Fibroblast of mammary gland (primary cell): Measurements from ENCODE around the gene RBL1.

Experiments used
- DNase-seq: peaks from one replicate; pipeline ENCODE4 v3.0.0-alpha.2; 2010; ENCODE audit warnings: low read depth
- H3K4me3 ChIP-seq: 2 replicates; pipeline ENCODE4 v1.5.1; 2011; ENCODE audit warnings: low read depth, mild to moderate bottlenecking, low read length, moderate library complexity; ENCODE audit not compliant: control insufficient read depth
- CTCF ChIP-seq: conservative IDR thresholded peaks from 2 replicates; pipeline ENCODE4 v1.5.1; 2011; ENCODE audit warnings: low read depth, low read length, inconsistent platforms; ENCODE audit not compliant: control insufficient read depth, insufficient read depth

Gene RBL1

GRCh38 chr20:37108676-37109075, 12.9 kb upstream of the RBL1 start:
- TF ChIP-seq CTCF, result no peak
- H3K4me3 ChIP-seq, result no peak overlapping the region
- no peak for DNase-seq

DNA sequence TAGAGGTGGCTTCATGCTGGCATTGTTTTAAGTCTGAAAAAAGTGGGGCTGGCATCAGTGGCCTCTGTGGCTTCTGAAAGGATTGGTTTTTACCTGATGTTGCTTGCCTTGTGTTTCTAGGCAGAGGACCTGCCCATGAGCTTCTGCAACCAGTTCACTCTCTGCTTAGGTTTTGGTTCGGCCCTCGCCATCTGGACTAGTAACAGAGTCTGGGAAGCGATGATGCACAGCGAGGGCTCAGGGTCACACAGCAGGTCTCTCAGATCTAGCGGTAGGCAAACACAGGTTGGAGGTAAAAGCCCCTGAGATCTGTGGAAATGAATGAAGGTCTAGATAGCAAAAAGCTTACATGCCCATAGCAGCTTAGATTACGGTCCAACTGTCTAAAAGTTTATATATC, 6.8 kb upstream of the RBL1 start:
- TF ChIP-seq CTCF, result no peak
- H3K4me3 ChIP-seq, result no peak overlapping the region
- DNase-seq, result no peak

- TF ChIP-seq CTCF, result no peak
- H3K4me3 ChIP-seq, result peak overlapping the region; percentile 81
- no peak for DNase-seq
Observed at GRCh38 chr20:37096415-37097041, 731 bp upstream of the RBL1 start.

DNA sequence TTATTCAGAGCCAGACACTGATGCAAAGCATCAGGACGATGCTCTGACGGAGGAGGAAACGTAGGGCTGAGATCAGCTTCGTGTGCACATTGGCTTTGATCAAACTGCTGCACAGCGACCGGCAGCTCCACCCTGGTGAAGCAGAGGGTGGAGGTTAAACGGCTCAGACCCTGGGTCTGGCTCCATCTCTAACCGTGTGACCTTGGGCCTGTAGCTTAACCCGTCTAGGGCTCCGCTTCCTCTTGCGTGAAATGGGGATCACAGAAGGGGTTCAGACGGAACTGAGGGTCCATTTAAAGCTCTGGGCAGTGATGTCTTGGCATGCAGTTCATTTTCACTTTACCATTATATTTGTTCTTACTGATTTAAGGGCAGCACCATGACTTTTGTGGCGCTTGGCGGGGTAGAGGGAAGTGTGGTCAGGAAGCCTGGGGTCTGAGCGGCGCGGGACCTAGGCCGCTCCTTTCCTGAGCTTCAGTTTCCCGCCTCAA, 644 bp downstream of the RBL1 start:
- peak overlapping the region; percentile 81 for H3K4me3 ChIP-seq
- no peak for TF ChIP-seq CTCF
- DNase-seq, result peak; percentile 37

DNA sequence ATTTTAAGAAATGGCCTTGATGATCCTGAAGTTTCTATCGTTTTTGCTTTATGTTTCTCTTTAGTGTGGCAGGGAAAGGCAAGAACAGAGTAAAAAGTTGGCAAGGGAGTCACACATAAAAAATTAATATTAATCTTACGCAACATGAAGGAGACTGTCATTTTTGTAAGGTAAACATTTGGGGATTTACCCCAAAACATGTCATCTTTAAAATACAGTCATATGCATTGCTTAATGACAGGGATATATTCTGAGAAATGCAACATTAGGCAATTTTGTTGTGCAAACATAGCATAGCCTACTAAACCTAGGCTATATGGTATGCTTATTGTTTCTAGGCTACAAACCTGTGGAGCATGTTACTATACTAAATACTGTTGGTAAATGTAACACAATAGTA, 5.4 kb downstream of the RBL1 start:
- no peak overlapping the region for H3K4me3 ChIP-seq
- no peak for TF ChIP-seq CTCF
- DNase-seq, result no peak

DNA sequence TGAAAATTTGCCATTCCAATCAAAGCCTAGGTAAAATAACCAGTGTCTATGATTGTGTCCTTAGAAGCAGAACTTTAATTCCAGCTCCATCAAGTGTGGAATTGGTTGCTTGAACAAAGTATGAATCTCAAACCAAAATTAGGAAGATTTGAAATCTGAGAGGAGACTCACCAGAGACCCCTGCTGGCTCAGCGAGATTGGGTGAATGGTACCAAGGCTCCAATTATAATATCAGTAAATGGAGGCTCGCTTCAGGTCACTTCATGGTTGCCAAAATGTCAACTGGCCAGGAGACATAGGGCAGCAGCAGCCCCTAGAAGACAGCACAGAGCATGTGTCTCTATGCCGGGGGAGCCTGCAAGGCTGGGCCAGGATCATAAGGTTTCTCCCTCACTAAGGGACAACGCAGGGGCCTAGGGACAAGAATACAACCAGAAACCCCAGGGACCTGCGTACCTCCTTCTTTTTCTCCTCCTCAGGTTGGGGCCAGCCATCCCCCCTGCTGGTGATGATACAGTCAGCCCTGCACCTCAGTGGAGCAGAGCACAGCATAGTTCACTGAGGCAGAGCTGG, 14.0 kb downstream of the RBL1 start:
- no peak overlapping the region for H3K4me3 ChIP-seq
- TF ChIP-seq CTCF, result peak; percentile 51
- DNase-seq, result peak; percentile 7
